Right atrium auricular region (tissue), 2 donors: ENCODE data around the gene MARCHF9. TPM values are rescaled to one million over a fixed set of nuclear protein-coding genes. Genes with fewer than 3 reads are reported as not detected.

Experiments used
- DNase-seq: peaks from one replicate; pipeline ENCODE4 v3.0.0-alpha.2; 2019; ENCODE audit warnings: low spot score
- H3K27ac ChIP-seq, 2 donors: fragments of 200-600 bp; sonication (generic); 1 replicate in 1 of 2; 2 replicates in 1 of 2; pipeline ENCODE4 v1.5.1; 2016 to 2019
- H3K27me3 ChIP-seq, 2 donors: fragments of 200-600 bp; sonication (generic); one replicate each; pipeline versions ENCODE4 v1.5.1 to v1.6.0; 2017 to 2019
- H3K36me3 ChIP-seq: fragments of 200-600 bp; sonication (generic); one replicate; pipeline ENCODE4 v1.5.1; 2016
- H3K4me1 ChIP-seq, 2 donors: fragments of 200-600 bp; sonication (generic); one replicate each; pipeline versions ENCODE4 v1.5.1 to v1.6.0; 2017 to 2019
- H3K4me3 ChIP-seq, 2 donors: fragments of 200-600 bp; sonication (generic); 1 replicate in 1 of 2; 2 replicates in 1 of 2; pipeline ENCODE4 v1.5.1; 2017 to 2019; ENCODE audit warnings: mild to moderate bottlenecking in 1 of 2, moderate library complexity in 1 of 2
- H3K9me3 ChIP-seq, 2 donors: fragments of 200-600 bp; sonication (generic); one replicate each; pipeline ENCODE4 v1.5.1; 2019
- total RNA-seq, 2 donors: library from RNA; depleted of rRNA; stranded (reverse); fragments of >200 nt; gene quantifications; one replicate each; pipeline ENCODE4 v1.1.0, GENCODE V29; 2016
- TF ChIP-seq, protein P1 (sequence below), 2 donors: fragments of 200-600 bp; sonication (generic); IDR thresholded peaks; one replicate each; pipeline ENCODE4 v1.5.1; 2019; ENCODE audit warnings: antibody characterized with exemption in 2 of 2

The MARCHF9 gene
- total RNA-seq, 2 donors from 2014 or later = 8.4 to 11.6 TPM

DNA sequence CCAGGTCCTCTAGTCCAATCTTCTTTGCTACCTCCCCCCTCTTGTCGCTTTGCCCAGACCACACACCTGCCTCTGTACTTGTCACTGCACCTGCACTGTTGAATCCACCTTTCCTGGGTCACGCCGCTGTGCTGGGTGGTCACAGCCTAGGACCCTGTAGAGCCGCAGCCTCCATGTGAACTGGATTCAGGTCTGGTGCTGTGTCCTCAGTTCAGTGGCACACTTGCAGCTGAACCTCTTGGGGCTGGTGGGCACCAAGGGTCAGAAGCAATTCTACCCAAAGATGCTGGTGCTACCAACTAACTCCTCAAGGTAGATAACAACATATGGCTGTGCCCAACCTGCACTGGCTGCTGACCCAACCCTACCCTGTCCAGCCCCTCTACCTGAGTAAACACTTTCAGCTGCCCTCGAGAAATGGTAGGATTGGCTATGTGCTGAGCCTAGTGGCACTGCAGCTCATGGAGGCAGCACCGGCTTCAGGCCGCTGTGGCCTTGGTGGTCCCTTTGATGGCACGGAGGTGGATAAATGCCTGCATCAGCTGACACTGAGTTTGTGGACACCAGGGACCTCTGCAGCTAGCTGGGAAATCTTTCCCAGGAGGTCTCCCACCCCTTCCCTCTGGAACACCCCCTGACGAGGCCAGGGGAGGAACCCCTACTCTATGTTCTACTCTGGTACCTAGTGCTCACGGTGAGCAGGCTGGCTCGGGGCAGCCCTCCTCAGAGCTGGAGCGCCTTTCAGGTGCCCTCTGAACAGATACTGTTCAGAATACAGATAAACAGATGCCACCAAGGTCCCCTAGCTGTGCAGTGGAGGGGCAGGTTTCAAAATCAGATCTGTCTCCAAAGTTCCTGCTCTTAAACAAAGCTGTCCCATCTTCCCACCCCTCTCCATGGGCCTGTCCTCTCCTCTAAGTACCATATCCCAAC, 30.6 kb upstream of the MARCHF9 start:
- no peak overlapping the region for H3K27ac ChIP-seq
- H3K9me3 ChIP-seq = no peaks in the 10 kb centered on the region
- H3K36me3 ChIP-seq = peaks cover 25% of the 10 kb centered on the region
- H3K4me3 ChIP-seq = no peak overlapping the region
- peak; percentile 53 for DNase-seq
- TF ChIP-seq, protein P1, sequence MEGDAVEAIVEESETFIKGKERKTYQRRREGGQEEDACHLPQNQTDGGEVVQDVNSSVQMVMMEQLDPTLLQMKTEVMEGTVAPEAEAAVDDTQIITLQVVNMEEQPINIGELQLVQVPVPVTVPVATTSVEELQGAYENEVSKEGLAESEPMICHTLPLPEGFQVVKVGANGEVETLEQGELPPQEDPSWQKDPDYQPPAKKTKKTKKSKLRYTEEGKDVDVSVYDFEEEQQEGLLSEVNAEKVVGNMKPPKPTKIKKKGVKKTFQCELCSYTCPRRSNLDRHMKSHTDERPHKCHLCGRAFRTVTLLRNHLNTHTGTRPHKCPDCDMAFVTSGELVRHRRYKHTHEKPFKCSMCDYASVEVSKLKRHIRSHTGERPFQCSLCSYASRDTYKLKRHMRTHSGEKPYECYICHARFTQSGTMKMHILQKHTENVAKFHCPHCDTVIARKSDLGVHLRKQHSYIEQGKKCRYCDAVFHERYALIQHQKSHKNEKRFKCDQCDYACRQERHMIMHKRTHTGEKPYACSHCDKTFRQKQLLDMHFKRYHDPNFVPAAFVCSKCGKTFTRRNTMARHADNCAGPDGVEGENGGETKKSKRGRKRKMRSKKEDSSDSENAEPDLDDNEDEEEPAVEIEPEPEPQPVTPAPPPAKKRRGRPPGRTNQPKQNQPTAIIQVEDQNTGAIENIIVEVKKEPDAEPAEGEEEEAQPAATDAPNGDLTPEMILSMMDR (IDR thresholded peaks at IDR 0.05) = no peak
- H3K4me1 ChIP-seq = peaks cover 0 to 25% of the 10 kb centered on the region in 2 donors
- no peaks in the 10 kb centered on the region for H3K27me3 ChIP-seq

DNA sequence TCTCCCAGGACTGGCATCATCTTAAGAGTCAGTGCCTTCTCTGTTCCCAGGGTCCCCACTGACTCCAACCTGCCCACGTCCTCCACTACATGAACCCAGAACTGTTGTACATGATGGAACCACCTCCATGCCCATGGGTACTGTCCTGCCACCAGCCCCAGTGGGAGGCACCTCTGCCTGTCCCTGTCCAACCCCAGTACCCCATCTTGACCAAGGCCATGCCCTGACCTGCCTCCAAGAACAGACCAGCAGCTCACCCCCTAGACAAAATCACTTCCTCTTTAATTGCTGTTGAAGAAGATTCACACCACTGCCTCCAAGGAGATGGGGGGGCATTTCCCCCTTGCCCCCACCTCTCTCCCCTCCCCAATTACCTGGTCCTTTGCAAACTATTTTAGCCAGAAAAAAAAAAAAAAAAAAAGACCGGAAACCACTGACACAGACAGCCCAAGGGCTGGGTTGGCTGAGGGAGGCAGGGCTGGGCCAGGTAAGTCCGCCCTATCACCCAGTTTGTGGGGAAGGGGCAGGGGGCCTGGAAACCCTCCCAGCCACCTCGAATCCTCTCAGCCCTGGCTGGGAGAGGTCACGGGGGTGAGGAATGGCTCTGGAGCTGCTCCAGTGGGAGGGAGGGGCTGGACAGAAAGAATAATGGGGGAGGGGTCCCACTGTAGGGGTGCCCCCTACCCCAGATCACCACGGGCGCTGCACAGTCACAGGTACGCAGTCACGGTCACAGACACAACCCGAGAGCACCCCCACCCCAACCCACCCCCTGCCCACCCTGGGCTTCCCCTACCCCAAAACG, 29.8 kb upstream of the MARCHF9 start:
- Histone ChIP-seq H3K9me3 (no peaks in the 10 kb centered on the region), H3K27me3 (no peaks in the 10 kb centered on the region), H3K4me3 (no peak overlapping the region), H3K27ac (no peak overlapping the region), H3K36me3 (peaks cover 16% of the 10 kb centered on the region), H3K4me1 (peaks cover 0 to 25% of the 10 kb centered on the region in 2 donors)
- DNase-seq = peak; percentile 18
- TF ChIP-seq, protein P1 (IDR thresholded peaks at IDR 0.05) = no peak

DNA sequence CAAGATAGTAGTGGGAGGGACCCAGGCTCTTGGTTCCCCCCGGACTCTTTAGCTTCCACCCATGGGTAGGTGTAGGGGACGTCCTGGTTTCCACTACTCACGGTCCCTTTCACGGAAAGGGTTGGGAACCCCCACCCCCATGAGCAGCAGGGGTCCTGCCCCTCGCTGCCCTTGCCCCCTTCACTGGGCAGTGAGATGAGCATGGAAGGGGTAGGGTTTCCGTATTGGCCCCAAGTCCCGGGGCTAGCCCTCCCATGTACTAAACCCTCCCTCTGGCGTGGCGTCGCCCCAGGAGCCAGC, 29.1 kb upstream of the MARCHF9 start:
- Histone ChIP-seq H3K4me3 (peak overlapping the region; percentile 49 to 63), H3K27me3 (no peaks in the 10 kb centered on the region), H3K27ac (peak overlapping the region; percentile 41 to 64), H3K36me3 (peaks cover 9% of the 10 kb centered on the region), H3K9me3 (no peaks in the 10 kb centered on the region), H3K4me1 (peaks cover 0 to 25% of the 10 kb centered on the region in 2 donors)
- DNase-seq = no peak
- TF ChIP-seq, protein P1 (IDR thresholded peaks at IDR 0.05) = no peak

DNA sequence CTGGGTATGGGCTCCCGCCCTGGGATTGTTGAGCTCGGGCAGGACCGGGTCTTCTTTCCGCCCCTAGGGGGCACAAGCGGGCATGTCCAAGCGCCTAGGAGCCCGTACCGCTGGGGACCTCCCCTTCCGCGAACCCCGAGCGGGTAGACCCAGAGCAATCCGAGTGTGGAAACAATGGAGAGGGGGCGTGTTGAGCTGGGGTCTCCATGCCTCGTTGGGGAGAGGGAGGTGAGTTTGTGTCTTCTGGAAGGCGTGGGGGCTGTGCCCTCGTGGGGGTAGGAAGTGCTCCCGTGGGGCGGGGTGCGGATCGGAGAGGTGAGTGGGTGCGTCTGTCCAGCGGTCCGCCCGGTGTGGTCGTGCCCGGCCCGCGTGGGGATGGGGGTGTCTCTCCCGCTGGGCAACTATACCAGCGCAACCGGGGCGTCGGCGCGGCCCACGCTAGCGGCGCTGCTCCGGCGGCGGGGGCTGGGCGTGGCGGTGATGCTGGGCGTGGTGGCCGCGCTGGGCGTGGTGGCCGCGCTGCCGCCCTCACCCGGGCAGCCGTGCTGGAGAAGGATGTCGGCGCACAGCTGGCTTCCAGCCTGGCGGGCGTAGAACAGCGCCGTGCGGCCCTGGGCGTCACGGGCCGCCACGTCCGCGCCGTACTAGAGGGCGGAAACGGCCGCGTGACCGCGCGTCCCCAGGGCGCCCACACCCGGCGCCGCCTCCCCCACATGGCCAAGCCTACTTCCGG, 28.6 kb upstream of the MARCHF9 start:
- Histone ChIP-seq H3K36me3 (peaks cover 4% of the 10 kb centered on the region), H3K4me3 (peak overlapping the region; percentile 49 to 63), H3K4me1 (peaks cover 0 to 25% of the 10 kb centered on the region in 2 donors), H3K9me3 (no peaks in the 10 kb centered on the region), H3K27ac (peak overlapping the region; percentile 41 to 64), H3K27me3 (no peaks in the 10 kb centered on the region)
- TF ChIP-seq, protein P1 (IDR thresholded peaks at IDR 0.05) = peak; percentile 48 to 73
- peak; percentile 70 for DNase-seq

DNA sequence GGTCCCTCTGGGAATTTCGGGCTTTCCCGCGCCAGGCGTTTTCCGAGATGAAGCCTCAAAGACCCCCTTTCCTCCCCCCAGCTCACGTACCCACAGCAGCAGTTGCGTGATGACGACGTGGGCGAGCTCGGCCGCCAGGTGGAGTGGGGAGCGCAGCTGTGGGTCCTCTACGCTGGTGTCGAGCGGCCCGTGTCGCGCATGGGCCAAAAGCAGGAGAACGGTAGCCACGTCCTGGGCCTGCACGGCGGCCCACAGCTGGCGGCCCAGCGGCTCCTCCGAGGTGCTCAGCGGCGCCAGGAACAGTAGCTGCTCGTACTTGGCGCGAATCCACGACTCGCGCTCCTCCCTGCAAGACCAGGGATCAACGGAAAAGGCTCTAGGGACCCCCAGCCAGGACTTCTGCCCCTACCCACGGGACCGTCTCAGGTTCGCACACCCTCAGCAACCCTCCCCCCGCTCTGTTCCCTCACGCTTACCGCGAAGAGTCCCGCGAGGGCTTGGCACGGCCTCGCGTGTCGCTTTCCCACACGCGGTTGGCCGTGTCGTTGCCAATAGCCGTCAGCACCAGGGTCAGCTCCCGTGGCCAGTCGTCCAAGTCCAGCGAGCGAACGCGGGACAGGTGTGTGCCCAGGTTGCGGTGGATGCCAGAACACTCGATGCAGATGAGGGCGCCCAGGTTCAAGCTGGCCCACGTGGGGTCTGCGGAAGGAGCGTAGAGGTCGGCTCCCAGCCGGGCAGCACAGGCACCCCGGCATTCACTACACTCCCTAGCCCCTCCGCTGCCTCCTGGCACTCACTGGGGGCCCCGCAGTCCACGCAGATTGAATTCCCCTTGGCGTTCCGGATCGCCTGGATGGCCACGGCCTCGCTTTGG, 27.8 kb upstream of the MARCHF9 start:
- H3K36me3 ChIP-seq = no peaks in the 10 kb centered on the region
- H3K27ac ChIP-seq = peak overlapping the region; percentile 41 to 64
- DNase-seq = no peak
- H3K27me3 ChIP-seq = no peaks in the 10 kb centered on the region
- H3K4me3 ChIP-seq = peak overlapping the region; percentile 49 to 63
- TF ChIP-seq, protein P1 (IDR thresholded peaks at IDR 0.05) = peak in 1 of 2 donors; percentile 42
- H3K4me1 ChIP-seq = peaks cover 0 to 25% of the 10 kb centered on the region in 2 donors
- no peaks in the 10 kb centered on the region for H3K9me3 ChIP-seq
